PC-3 (cell line): ENCODE data around the gene JCAD. TPM values are rescaled to one million over a fixed set of nuclear protein-coding genes. Genes with fewer than 3 reads are reported as not detected.

Experiments used
- ATAC-seq: fragments of 200-7000 bp; cut with Tn5 transposase; 2 replicates; pipeline ENCODE4 v1.9.1; 2020; ENCODE audit warnings: mild to moderate bottlenecking, moderate library complexity
- BruUV-seq: library from RNA; stranded (reverse); fragments of 400-500 nt; replicated peaks from 2 replicates; lab custom pipeline; 2021; lab: Mats Ljungman, UMichigan
- CTCF ChIA-PET: fragments of 300-600 bp; sonication (Branson Sonifier 250); formaldehyde crosslinking; loops from one replicate; lab custom pipeline; 2022; ENCODE audit warnings: antibody characterized with exemption; lab: Charles Lee
- POLR2A ChIA-PET: fragments of 300-600 bp; sonication (Branson Sonifier 250); formaldehyde crosslinking; loops from one replicate; lab custom pipeline; 2022; ENCODE audit warnings: antibody characterized with exemption; ENCODE audit not compliant: unreplicated experiment; lab: Charles Lee
- DNase-seq: peaks from one replicate; pipeline ENCODE4 v3.0.0-alpha.2; 2015
- H2AFZ ChIP-seq: fragments of 300-600 bp; sonication (generic); 2 replicates; pipeline ENCODE4 v1.6.0; 2016; ENCODE audit warnings: antibody characterized with exemption, low read length
- H3F3A ChIP-seq: fragments of 300-600 bp; sonication (generic); one replicate; pipeline ENCODE4 v1.6.0; 2017; ENCODE audit warnings: antibody characterized with exemption, low read length, control low read depth, mild to moderate bottlenecking; ENCODE audit not compliant: unreplicated experiment
- H3K27ac ChIP-seq: fragments of 300-600 bp; sonication (generic); 2 replicates; pipeline ENCODE4 v1.5.1; 2016; ENCODE audit warnings: mild to moderate bottlenecking, low read length
- H3K27me3 ChIP-seq: fragments of 300-600 bp; sonication (generic); 2 replicates; pipeline ENCODE4 v1.6.1; 2016; ENCODE audit warnings: low read length, mixed read lengths
- H3K36me3 ChIP-seq: fragments of 300-600 bp; sonication (generic); 2 replicates; pipeline ENCODE4 v1.6.1; 2016; ENCODE audit warnings: low read depth, mixed run types, low read length, mixed read lengths
- H3K4me1 ChIP-seq: fragments of 300-600 bp; sonication (generic); 2 replicates; pipeline ENCODE4 v1.5.1; 2016; ENCODE audit warnings: low read length; ENCODE audit not compliant: insufficient read depth
- H3K4me2 ChIP-seq: fragments of 300-600 bp; sonication (generic); 2 replicates; pipeline ENCODE4 v1.6.0; 2016; ENCODE audit warnings: low read length
- H3K4me3 ChIP-seq: fragments of 300-600 bp; sonication (generic); 2 replicates; pipeline ENCODE4 v1.5.1; 2016; ENCODE audit warnings: mild to moderate bottlenecking, low read length, mixed read lengths
- H3K79me2 ChIP-seq: fragments of 300-600 bp; sonication (generic); 2 replicates; pipeline ENCODE4 v1.6.1; 2017; ENCODE audit warnings: low read length, mixed read lengths
- H3K9ac ChIP-seq: fragments of 300-600 bp; sonication (generic); 2 replicates; pipeline ENCODE4 v1.6.0; 2016; ENCODE audit warnings: mild to moderate bottlenecking, low read length
- H3K9me2 ChIP-seq: fragments of 300-600 bp; sonication (generic); replicated peaks from 2 replicates; pipeline ENCODE4 v1.6.1; 2016; ENCODE audit warnings: mixed run types, low read length, mixed read lengths
- H3K9me3 ChIP-seq: fragments of 300-600 bp; sonication (generic); 2 replicates; pipeline ENCODE4 v1.6.1; 2016; ENCODE audit warnings: low read length, mixed read lengths
- H4K20me1 ChIP-seq: fragments of 300-600 bp; sonication (generic); 2 replicates; pipeline ENCODE4 v1.6.1; 2016; ENCODE audit warnings: low read length, mixed read lengths
- CTCF ChIP-seq: fragments of 300-600 bp; sonication (generic); conservative IDR thresholded peaks from 2 replicates; pipeline ENCODE4 v1.5.1; 2017; ENCODE audit warnings: antibody characterized with exemption, low read depth, mild to moderate bottlenecking, low read length
- EZH2 ChIP-seq: fragments of 300-600 bp; sonication (generic); IDR thresholded peaks from one replicate; pipeline ENCODE4 v1.6.1; 2017; ENCODE audit warnings: antibody characterized with exemption, mild to moderate bottlenecking, low read length; ENCODE audit not compliant: unreplicated experiment
- EZH2phosphoT487 ChIP-seq: fragments of 300-600 bp; sonication (generic); IDR thresholded peaks from 2 replicates; pipeline ENCODE4 v1.6.1; 2018; ENCODE audit warnings: mild to moderate bottlenecking, antibody characterized with exemption, low read length, borderline replicate concordance
- intact Hi-C: fragments of 100-400 bp; cut with micrococcal nuclease; formaldehyde crosslinking; loops from 2 replicates; pipeline ENCODE4 v1.9.0; 2023
- total RNA-seq: library from RNA; depleted of rRNA; stranded (reverse); fragments of >200 nt; gene quantifications from 2 replicates; pipeline ENCODE4 v1.2.3, GENCODE V29; 2014

The JCAD gene
- total RNA-seq, 1 experiment from 2014 or later = 5.0 TPM

DNA sequence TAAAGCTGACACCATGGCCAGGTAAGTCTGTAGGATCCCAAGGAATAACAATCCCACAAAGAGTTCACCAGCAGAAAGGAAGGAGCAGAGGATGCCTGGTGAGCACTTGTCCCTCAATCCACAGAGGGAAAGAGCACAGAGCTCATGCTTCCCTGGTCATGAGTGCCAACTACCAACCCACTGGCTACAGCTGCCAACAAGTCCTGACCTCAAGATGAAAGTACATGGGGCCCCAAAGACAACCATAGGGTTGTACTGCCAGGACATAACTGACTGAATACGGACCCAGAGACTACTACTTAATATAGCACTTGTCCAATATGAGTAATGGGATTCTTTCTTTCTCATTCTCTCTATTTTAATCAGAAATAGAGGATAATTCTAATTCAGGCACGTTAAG lies 83.3 kb downstream of the JCAD start:
- CTCF ChIA-PET = no interaction called here
- Histone ChIP-seq H3K9me3 (no peaks in the 10 kb centered on the region), H3K27ac (no peak overlapping the region), H2AFZ (no peak overlapping the region), H3K9me2 (no peaks in the 10 kb centered on the region), H3K27me3 (no peaks in the 10 kb centered on the region), H3K4me2 (no peak overlapping the region), H3K9ac (no peak overlapping the region), H3K79me2 (no peaks in the 10 kb centered on the region), H3K4me3 (no peak overlapping the region), H3F3A (no peaks in the 10 kb centered on the region), H3K4me1 (no peaks in the 10 kb centered on the region), H4K20me1 (no peaks in the 10 kb centered on the region), H3K36me3 (no peaks in the 10 kb centered on the region)
- ATAC-seq = no peak
- intact Hi-C loops = no loop called here
- TF ChIP-seq CTCF (no peak), EZH2 (no peak), EZH2phosphoT487 (no peak)
- POLR2A ChIA-PET = no interaction called here
- no peak for DNase-seq
- BruUV-seq = no TSS peak

- Histone ChIP-seq H3K9me2 (no peaks in the 10 kb centered on the region), H3K27ac (no peak overlapping the region), H2AFZ (no peak overlapping the region), H3K4me2 (no peak overlapping the region), H3F3A (no peaks in the 10 kb centered on the region), H3K36me3 (no peaks in the 10 kb centered on the region), H4K20me1 (no peaks in the 10 kb centered on the region), H3K9me3 (no peaks in the 10 kb centered on the region), H3K4me1 (no peaks in the 10 kb centered on the region), H3K9ac (no peak overlapping the region), H3K27me3 (no peaks in the 10 kb centered on the region), H3K79me2 (no peaks in the 10 kb centered on the region), H3K4me3 (no peak overlapping the region)
- ATAC-seq = no peak
- CTCF ChIA-PET = interaction anchor here (0.6 kb wide), 1 partner anchor 537 kb away, joined by 3 read pairs; no protein-coding TSS in a partner anchor
- DNase-seq = no peak
- no peak for TF ChIP-seq EZH2phosphoT487
- no peak for TF ChIP-seq CTCF
- TF ChIP-seq EZH2 = no peak
- intact Hi-C loops = no loop called here
- BruUV-seq = no TSS peak
- POLR2A ChIA-PET = no interaction called here
These were observed 84.6 kb downstream of the JCAD start for GRCh38 chr10:29974773-29975172.

GRCh38 chr10:29973921-29974320 lies 85.5 kb downstream of the JCAD start:
- H3K4me1 ChIP-seq = no peaks in the 10 kb centered on the region
- no peak overlapping the region for H3K4me2 ChIP-seq
- no peaks in the 10 kb centered on the region for H3K9me3 ChIP-seq
- CTCF ChIA-PET = no interaction called here
- intact Hi-C loops = no loop called here
- no peak overlapping the region for H3K27ac ChIP-seq
- no peaks in the 10 kb centered on the region for H4K20me1 ChIP-seq
- H3K79me2 ChIP-seq = no peaks in the 10 kb centered on the region
- POLR2A ChIA-PET = no interaction called here
- no peaks in the 10 kb centered on the region for H3F3A ChIP-seq
- no peak overlapping the region for H3K4me3 ChIP-seq
- DNase-seq (no peak), ATAC-seq (no peak)
- TF ChIP-seq EZH2 (no peak), CTCF (no peak), EZH2phosphoT487 (no peak)
- no peak overlapping the region for H3K9ac ChIP-seq
- no peaks in the 10 kb centered on the region for H3K27me3 ChIP-seq
- no peaks in the 10 kb centered on the region for H3K36me3 ChIP-seq
- no peak overlapping the region for H2AFZ ChIP-seq
- no peaks in the 10 kb centered on the region for H3K9me2 ChIP-seq
- no TSS peak for BruUV-seq
